ENCODE results near the gene SMIM41. TPM values are rescaled to one million over a fixed set of nuclear protein-coding genes. Genes with fewer than 3 reads are reported as not detected.

Gene SMIM41
- total RNA-seq, 1 experiment from 2014 or later: not detected

DNA sequence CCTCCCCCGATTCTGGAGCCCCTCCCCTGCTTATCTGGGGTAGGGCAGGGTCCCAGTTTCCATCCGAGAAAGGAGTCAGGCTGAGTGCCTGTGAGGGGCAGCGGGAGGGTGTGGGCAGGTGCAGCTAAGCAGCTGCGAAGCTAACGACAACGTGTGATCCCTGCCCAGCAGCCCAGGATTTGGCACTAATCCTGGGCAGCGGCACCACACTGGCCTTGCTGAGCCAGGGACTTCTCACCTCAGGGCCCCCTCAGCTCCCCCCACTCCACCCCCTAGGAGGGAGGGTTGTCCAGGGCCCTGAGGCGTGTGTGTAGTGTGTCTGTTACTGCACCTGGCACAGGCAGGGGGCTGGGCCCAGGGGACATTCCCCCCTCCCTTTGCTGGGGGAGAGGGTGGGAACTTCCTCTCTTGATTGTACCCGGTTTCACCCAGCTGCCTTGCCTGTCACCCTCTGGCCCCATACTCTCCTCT is 1.8 kb downstream of the SMIM41 start:
- DNase-seq (no peak), ATAC-seq (no peak)
- Histone ChIP-seq H3K9me2 (replicated peaks; ENCODE audit: low read length) (no peaks in the 10 kb centered on the region), H4K20me1 (ENCODE audit: low read length) (no peaks in the 10 kb centered on the region; the same call in 1 of the 2 replicates), H3K27ac (ENCODE audit: low read length) (no peak overlapping the region), H3K4me3 (ENCODE audit: low read length) (no peak overlapping the region), H3K9me3 (ENCODE audit: low read length) (no peaks in the 10 kb centered on the region), H3K36me3 (ENCODE audit: low read depth, low read length) (peaks cover 15% of the 10 kb centered on the region), H3K79me2 (ENCODE audit: low read length) (peaks cover 16% of the 10 kb centered on the region), H3F3A (ENCODE audit: low read length, unreplicated experiment) (no peaks in the 10 kb centered on the region), H3K9ac (ENCODE audit: low read length) (no peak overlapping the region), H2AFZ (ENCODE audit: low read length) (no peak overlapping the region), H3K4me1 (ENCODE audit: insufficient read depth, low read length) (no peaks in the 10 kb centered on the region), H3K4me2 (ENCODE audit: low read length) (no peak overlapping the region), H3K27me3 (ENCODE audit: low read length) (no peaks in the 10 kb centered on the region)
- POLR2A ChIA-PET (ENCODE audit: unreplicated experiment): no interaction called here
- CTCF ChIA-PET: interaction anchor here (1.3 to 3.4 kb wide), 2 partner anchors 11 to 56 kb away, joined by 4 to 28 read pairs; partner anchors contain the start of gene ATG101
- TF ChIP-seq CTCF (conservative IDR thresholded peaks at IDR 0.05; ENCODE audit: low read depth, low read length): no peak
- TF ChIP-seq EZH2phosphoT487 (IDR thresholded peaks at IDR 0.05; ENCODE audit: borderline replicate concordance, low read length): no peak
- no peak for TF ChIP-seq EZH2 (IDR thresholded peaks at IDR 0.05; ENCODE audit: low read length, unreplicated experiment)
- intact Hi-C loops (cut with micrococcal nuclease): loop anchor here (5.0 kb wide), 1 partner anchor 36 kb away; no protein-coding TSS in a partner anchor
- BruUV-seq (replicated peaks): no TSS peak

DNA sequence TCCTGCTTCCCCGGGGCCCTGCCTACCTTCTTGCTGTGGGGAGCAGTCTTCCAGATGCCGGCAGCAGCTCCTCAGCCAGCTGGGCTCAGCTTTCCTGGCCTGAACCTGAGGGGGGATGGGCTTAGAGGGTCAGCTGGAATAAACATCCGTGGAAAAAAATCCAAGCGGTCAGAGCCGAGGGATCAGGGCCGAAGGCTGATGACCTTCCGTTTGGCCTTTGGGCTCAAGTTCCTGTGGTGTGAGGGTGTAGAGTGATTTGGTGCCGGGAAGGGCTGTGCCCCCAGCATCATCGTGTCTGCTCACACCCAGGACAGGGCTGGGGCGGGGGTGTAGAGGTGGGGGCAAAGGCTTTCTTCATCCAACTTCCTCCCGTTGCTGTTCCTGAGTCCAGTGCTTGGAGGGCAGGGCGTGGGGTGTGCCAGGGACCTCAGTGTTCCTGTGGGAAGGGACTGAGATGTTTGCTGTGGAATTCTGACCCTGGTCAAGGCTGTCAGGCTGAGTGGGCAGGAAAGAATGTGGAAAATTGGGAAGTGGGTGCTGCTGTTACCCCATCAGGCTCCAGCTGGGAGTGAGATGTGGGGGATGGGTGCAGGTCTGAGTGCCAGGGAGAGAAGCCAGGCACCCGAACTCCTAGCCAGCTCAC is 2.6 kb downstream of the SMIM41 start:
- DNase-seq: no peak
- H2AFZ ChIP-seq (ENCODE audit: low read length): no peak overlapping the region
- intact Hi-C loops (cut with micrococcal nuclease): loop anchor here (5.0 kb wide), 1 partner anchor 35 kb away; no protein-coding TSS in a partner anchor
- ChIA-PET POLR2A (ENCODE audit: unreplicated experiment) (no interaction called here), CTCF (interaction anchor here (1.0 to 3.4 kb wide), 6 partner anchors 11 to 78 kb away, joined by 3 to 28 read pairs (median 4); partner anchors contain the start of genes ATG101 and NR4A1)
- no peaks in the 10 kb centered on the region for H3K4me1 ChIP-seq (ENCODE audit: insufficient read depth, low read length)
- H3K36me3 ChIP-seq (ENCODE audit: low read depth, low read length): peaks cover 7% of the 10 kb centered on the region; the same call in 1 of the 2 replicates
- no peak overlapping the region for H3K4me2 ChIP-seq (ENCODE audit: low read length)
- BruUV-seq (replicated peaks): no TSS peak
- ATAC-seq: no peak
- no peak overlapping the region for H3K9ac ChIP-seq (ENCODE audit: low read length)
- no peak overlapping the region for H3K4me3 ChIP-seq (ENCODE audit: low read length)
- H3K27ac ChIP-seq (ENCODE audit: low read length): no peak overlapping the region
- TF ChIP-seq EZH2 (IDR thresholded peaks at IDR 0.05; ENCODE audit: low read length, unreplicated experiment) (no peak), EZH2phosphoT487 (IDR thresholded peaks at IDR 0.05; ENCODE audit: borderline replicate concordance, low read length) (no peak), CTCF (conservative IDR thresholded peaks at IDR 0.05; ENCODE audit: low read depth, low read length) (no peak)
- no peaks in the 10 kb centered on the region for H3K9me2 ChIP-seq (replicated peaks; ENCODE audit: low read length)
- H4K20me1 ChIP-seq (ENCODE audit: low read length): no peaks in the 10 kb centered on the region
- H3K79me2 ChIP-seq (ENCODE audit: low read length): peaks cover 7% of the 10 kb centered on the region; the same call in 1 of the 2 replicates
- no peaks in the 10 kb centered on the region for H3F3A ChIP-seq (ENCODE audit: low read length, unreplicated experiment)
- H3K9me3 ChIP-seq (ENCODE audit: low read length): no peaks in the 10 kb centered on the region
- no peaks in the 10 kb centered on the region for H3K27me3 ChIP-seq (ENCODE audit: low read length)

GRCh38 chr12:52082669-52082987 is 3.1 kb downstream of the SMIM41 start:
- Histone ChIP-seq H3K27me3 (ENCODE audit: low read length) (no peaks in the 10 kb centered on the region), H2AFZ (ENCODE audit: low read length) (no peak overlapping the region), H3K4me3 (ENCODE audit: low read length) (no peak overlapping the region), H3F3A (ENCODE audit: low read length, unreplicated experiment) (no peaks in the 10 kb centered on the region), H3K4me1 (ENCODE audit: insufficient read depth, low read length) (no peaks in the 10 kb centered on the region), H3K4me2 (ENCODE audit: low read length) (no peak overlapping the region), H3K79me2 (ENCODE audit: low read length) (peaks cover 6% of the 10 kb centered on the region; the same call in 1 of the 2 replicates), H3K9me3 (ENCODE audit: low read length) (no peaks in the 10 kb centered on the region), H3K36me3 (ENCODE audit: low read depth, low read length) (peaks cover 5% of the 10 kb centered on the region; the same call in 1 of the 2 replicates), H3K9me2 (replicated peaks; ENCODE audit: low read length) (no peaks in the 10 kb centered on the region), H4K20me1 (ENCODE audit: low read length) (no peaks in the 10 kb centered on the region), H3K27ac (ENCODE audit: low read length) (no peak overlapping the region), H3K9ac (ENCODE audit: low read length) (no peak overlapping the region)
- TF ChIP-seq EZH2phosphoT487 (IDR thresholded peaks at IDR 0.05; ENCODE audit: borderline replicate concordance, low read length) (no peak), EZH2 (IDR thresholded peaks at IDR 0.05; ENCODE audit: low read length, unreplicated experiment) (no peak)
- intact Hi-C loops (cut with micrococcal nuclease): loop anchor here (5.0 kb wide), 1 partner anchor 35 kb away; no protein-coding TSS in a partner anchor
- no peak for DNase-seq
- CTCF ChIA-PET: interaction anchor here (1.0 to 3.4 kb wide), 6 partner anchors 11 to 78 kb away, joined by 3 to 28 read pairs (median 4); partner anchors contain the start of genes ATG101 and NR4A1
- no TSS peak for BruUV-seq (replicated peaks)
- no peak for ATAC-seq
- POLR2A ChIA-PET (ENCODE audit: unreplicated experiment): no interaction called here

All from PC-3 (cell line).